Endothelial cell of umbilical vein (primary cell): ENCODE results near the gene NOMO2. TPM values are rescaled to one million over a fixed set of nuclear protein-coding genes. Genes with fewer than 3 reads are reported as not detected.
"Not testable (repeated sequence)": the region's sequence is repeated elsewhere in the genome, so short reads cannot be mapped to it uniquely, and the experiment has no call there.

ENCODE experiments used
- BruUV-seq: library from RNA; stranded (reverse); fragments of 400-500 nt; replicated peaks from 2 replicates; lab custom pipeline; 2021; lab: Mats Ljungman, UMichigan
- CTCF ChIA-PET: fragments of 300-600, 350-600 bp; sonication (Branson Sonifier 250); formaldehyde crosslinking; loops from one replicate; lab custom pipeline; 2021; ENCODE audit warnings: antibody characterized with exemption, inconsistent platforms; lab: Charles Lee
- POLR2A ChIA-PET: fragments of 300-600, 350-600 bp; sonication (Branson Sonifier 250); formaldehyde crosslinking; loops from one replicate; lab custom pipeline; 2021; ENCODE audit warnings: antibody characterized with exemption, inconsistent platforms; lab: Charles Lee
- DNase-seq: peaks from one replicate; pipeline ENCODE4 v3.0.0-alpha.2; 2011; ENCODE audit warnings: low read depth, low spot score
- FAIRE-seq: peaks from 2 replicates; lab custom pipeline; 2011; peaks lifted over from hg19 to GRCh38; lab: Jason Lieb, UNC
- H2AFZ ChIP-seq: 2 replicates; pipeline ENCODE4 v1.6.0; 2012; ENCODE audit warnings: low read depth, low read length, control low read depth, inconsistent platforms
- H3K27ac ChIP-seq: 2 replicates; pipeline ENCODE4 v1.5.1; 2011; ENCODE audit warnings: low read depth, mild to moderate bottlenecking, control low read depth, low read length, moderate library complexity; ENCODE audit not compliant: insufficient read depth
- H3K27me3 ChIP-seq, 2 experiments: 2 replicates each; pipeline versions ENCODE4 v1.6.0 to v1.6.1; 2011; ENCODE audit warnings: low read length in 2 of 2, mixed read lengths in 1 of 2; ENCODE audit not compliant: control insufficient read depth in 2 of 2, insufficient read depth in 2 of 2
- H3K36me3 ChIP-seq, 2 experiments: 2 replicates in 1 of 2; 3 replicates in 1 of 2; pipeline ENCODE4 v1.5.1; 2011; ENCODE audit warnings: low read length in 2 of 2, mild to moderate bottlenecking in 1 of 2, moderate library complexity in 1 of 2; ENCODE audit not compliant: control insufficient read depth in 2 of 2, insufficient read depth in 2 of 2; ENCODE audit errors: extremely low read depth in 1 of 2
- H3K4me1 ChIP-seq: 3 replicates; pipeline ENCODE4 v1.5.1; 2011; ENCODE audit warnings: mild to moderate bottlenecking, low read length; ENCODE audit not compliant: control insufficient read depth, insufficient read depth; ENCODE audit errors: extremely low read depth
- H3K4me2 ChIP-seq: 2 replicates; pipeline ENCODE4 v1.6.1; 2011; ENCODE audit warnings: low read length, control low read depth, mixed read lengths; ENCODE audit not compliant: insufficient read depth
- H3K4me3 ChIP-seq, 3 experiments: fragments of 200-600 bp in 1 of 3; sonication (generic), shearing (Covaris generic) in 1 of 3; replicated peaks in 1 of 3; 2 replicates each; pipeline ENCODE4 v1.5.1; 2011 to 2016; ENCODE audit warnings: control low read depth in 3 of 3, low read length in 3 of 3, mild to moderate bottlenecking in 2 of 3, inconsistent platforms in 1 of 3, low read depth in 1 of 3, moderate library complexity in 1 of 3; ENCODE audit not compliant: insufficient read depth in 1 of 3
- H3K79me2 ChIP-seq: 2 replicates; pipeline ENCODE4 v1.6.0; 2012; ENCODE audit warnings: low read length, inconsistent platforms; ENCODE audit not compliant: control insufficient read depth, insufficient read depth
- H3K9ac ChIP-seq: replicated peaks from 2 replicates; pipeline ENCODE3; 2011; ENCODE audit warnings: low read length, control low read depth; ENCODE audit not compliant: insufficient read depth; ENCODE audit errors: extremely low read depth
- H3K9me1 ChIP-seq: replicated peaks from 3 replicates; pipeline ENCODE4 v1.6.0; 2011; ENCODE audit warnings: mild to moderate bottlenecking, low read length; ENCODE audit not compliant: control insufficient read depth, insufficient read depth; ENCODE audit errors: extremely low read depth
- H3K9me3 ChIP-seq: replicated peaks from 2 replicates; pipeline ENCODE4 v1.5.1; 2012; ENCODE audit warnings: low read length, inconsistent platforms; ENCODE audit not compliant: control insufficient read depth, insufficient read depth
- H4K20me1 ChIP-seq: replicated peaks from 2 replicates; pipeline ENCODE3; 2011; ENCODE audit warnings: mild to moderate bottlenecking, low read length; ENCODE audit not compliant: control insufficient read depth, insufficient read depth; ENCODE audit errors: extremely low read depth
- dilution Hi-C: fragments of 300-500 bp; cut with MboI; formaldehyde crosslinking; loops from one replicate; pipeline ENCODE4 v1.15.0; 2019; ENCODE audit warnings: low sequenced_read_pairs; ENCODE audit not compliant: extremely low pct_ligation_motif_present
- intact Hi-C: fragments of 100-400 bp; cut with micrococcal nuclease; formaldehyde crosslinking; loops from one replicate; pipeline ENCODE4 v1.10.0; 2022
- polyA plus RNA-seq, 4 experiments: library from polyadenylated mRNA; depleted of rRNA in 3 of 4; stranded (reverse) in 3 of 4; unstranded in 1 of 4; fragments of >200 nt; gene quantifications; 2 replicates each; pipeline versions ENCODE4 v1.2.1 to v1.2.3, GENCODE V29; 2011 to 2012; ENCODE audit warnings: missing spikeins in 1 of 4
- total RNA-seq: library from RNA; stranded (reverse); gene quantifications from 2 replicates; pipeline ENCODE4 v1.2.3, GENCODE V29; 2021

Gene NOMO2
- total and polyA plus RNA-seq, 2 donors (not counting 3 experiments of a cell fraction or from before 2014, with no cell fraction given) = 155 to 223 TPM

DNA sequence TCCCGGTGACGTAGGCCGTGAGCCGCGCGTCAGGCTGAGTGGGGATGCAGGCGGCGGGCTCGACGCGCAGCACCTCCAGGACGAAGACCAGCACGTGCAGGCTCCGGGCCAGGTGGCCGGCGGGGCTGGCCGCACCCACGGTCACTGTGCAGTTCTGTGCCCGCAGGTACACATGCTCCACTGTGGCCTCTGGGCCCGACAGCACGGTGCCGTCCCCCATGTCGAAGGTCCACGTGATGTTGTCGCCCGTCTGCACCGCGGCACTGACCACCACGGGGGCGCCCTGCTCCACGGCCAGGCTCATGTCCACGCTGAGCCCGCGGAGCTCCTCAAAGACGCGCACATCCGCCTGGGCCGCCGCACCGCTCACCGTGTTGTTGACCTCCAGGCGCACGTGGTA, 174.1 kb downstream of the NOMO2 start:
- intact Hi-C loops = not testable (repeated sequence)

GRCh38 chr16:18386517-18386916, 175.4 kb downstream of the NOMO2 start:
- intact Hi-C loops, dilution Hi-C loops, H3K79me2 ChIP-seq, FAIRE-seq, H3K9me1 ChIP-seq, H3K27ac ChIP-seq, H3K9me3 ChIP-seq, H3K4me3 ChIP-seq, H3K4me2 ChIP-seq, POLR2A ChIA-PET, H3K9ac ChIP-seq, H3K36me3 ChIP-seq, DNase-seq, H4K20me1 ChIP-seq, H3K4me1 ChIP-seq, H2AFZ ChIP-seq, CTCF ChIA-PET, H3K27me3 ChIP-seq, BruUV-seq: not testable (repeated sequence)

More for the DNA sequence above, 174.1 kb downstream of the NOMO2 start:
- H3K9ac ChIP-seq, POLR2A ChIA-PET, H4K20me1 ChIP-seq, H3K4me1 ChIP-seq, H2AFZ ChIP-seq, H3K9me3 ChIP-seq, DNase-seq, H3K36me3 ChIP-seq, H3K79me2 ChIP-seq, BruUV-seq, H3K27ac ChIP-seq, CTCF ChIA-PET, H3K27me3 ChIP-seq, FAIRE-seq, H3K4me3 ChIP-seq, H3K4me2 ChIP-seq, dilution Hi-C loops, H3K9me1 ChIP-seq: not testable (repeated sequence)

DNA sequence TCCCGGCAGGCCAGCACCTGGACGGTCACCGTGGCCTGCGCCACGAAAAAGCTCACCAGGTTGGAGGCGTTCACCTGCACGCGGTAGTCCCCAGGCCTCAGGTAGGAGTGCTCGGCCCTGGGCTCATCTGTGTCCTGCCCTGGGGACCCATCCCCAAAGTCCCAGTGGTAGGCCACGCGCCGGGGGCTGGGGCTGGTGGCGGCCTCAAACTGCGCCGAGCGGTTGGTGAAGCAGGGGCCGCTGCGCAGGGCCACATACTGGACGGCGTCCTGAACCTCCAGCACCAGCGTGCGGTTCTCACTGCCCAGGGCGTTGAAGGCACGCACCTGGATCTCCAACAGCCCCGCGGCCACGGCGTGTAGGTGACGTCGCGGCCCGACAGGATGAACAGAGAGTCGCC, 176.6 kb downstream of the NOMO2 start:
- BruUV-seq, H3K4me2 ChIP-seq, FAIRE-seq, H2AFZ ChIP-seq, H3K9me1 ChIP-seq, dilution Hi-C loops, H3K36me3 ChIP-seq, intact Hi-C loops, DNase-seq, POLR2A ChIA-PET, H3K79me2 ChIP-seq, H3K27ac ChIP-seq, H3K4me1 ChIP-seq, H4K20me1 ChIP-seq, H3K9ac ChIP-seq, H3K27me3 ChIP-seq, H3K4me3 ChIP-seq, H3K9me3 ChIP-seq, CTCF ChIA-PET: not testable (repeated sequence)

- H3K4me2 ChIP-seq, H3K27me3 ChIP-seq, H3K9me3 ChIP-seq, intact Hi-C loops, H3K9me1 ChIP-seq, BruUV-seq, POLR2A ChIA-PET, H4K20me1 ChIP-seq, CTCF ChIA-PET, H3K4me3 ChIP-seq, H3K36me3 ChIP-seq, DNase-seq, H3K9ac ChIP-seq, FAIRE-seq, H2AFZ ChIP-seq, H3K4me1 ChIP-seq, H3K79me2 ChIP-seq, dilution Hi-C loops, H3K27ac ChIP-seq: not testable (repeated sequence)
Measured at GRCh38 chr16:18384869-18385268, 177.0 kb downstream of the NOMO2 start.
